Neural crest cell (in vitro differentiated cells): ENCODE data around the gene CAMK2B. TPM values are rescaled to one million over a fixed set of nuclear protein-coding genes. Genes with fewer than 3 reads are reported as not detected.

Experiments
- DNase-seq: peaks from one replicate; pipeline ENCODE4 v3.0.0; 2021; ENCODE audit warnings: low read depth, mixed read lengths, low spot score
- H3K27ac Mint-ChIP-seq: one replicate; pipeline ENCODE4 v1.8.0; 2021; ENCODE audit warnings: mild to moderate bottlenecking, mixed read lengths; ENCODE audit not compliant: unreplicated experiment
- H3K27me3 Mint-ChIP-seq: 2 replicates; pipeline ENCODE4 v1.8.0; 2021; ENCODE audit warnings: low read depth, mild to moderate bottlenecking, mixed read lengths
- H3K36me3 Mint-ChIP-seq: 2 replicates; pipeline ENCODE4 v1.8.0; 2021; ENCODE audit warnings: low read depth, mild to moderate bottlenecking, mixed read lengths
- H3K4me1 Mint-ChIP-seq: 2 replicates; pipeline ENCODE4 v1.8.0; 2021; ENCODE audit warnings: mixed read lengths
- H3K4me3 Mint-ChIP-seq: one replicate; pipeline ENCODE4 v1.8.0; 2021; ENCODE audit warnings: mild to moderate bottlenecking, mixed read lengths
- H3K9me3 Mint-ChIP-seq: 2 replicates; pipeline ENCODE4 v1.8.0; 2021; ENCODE audit warnings: mixed read lengths
- CTCF ChIP-seq: fragments of 200-600 bp; sonication (generic); conservative IDR thresholded peaks from 2 replicates; pipeline ENCODE4 v1.5.0; 2021; ENCODE audit warnings: antibody characterized with exemption, mild to moderate bottlenecking
- total RNA-seq: library from RNA; stranded (reverse); gene quantifications from 2 replicates; pipeline ENCODE4 v1.2.1, GENCODE V29; 2021

Gene CAMK2B
- total RNA-seq, 1 donor from 2014 or later = 1.6 TPM

- Mint-ChIP-seq H3K4me3 (no peak overlapping the region), H3K27ac (no peak overlapping the region), H3K36me3 (no peaks in the 10 kb centered on the region), H3K4me1 (no peaks in the 10 kb centered on the region), H3K27me3 (peaks cover 29% of the 10 kb centered on the region), H3K9me3 (peaks cover 5% of the 10 kb centered on the region)
- no peak for DNase-seq
- no peak for TF ChIP-seq CTCF
Observed at GRCh38 chr7:44186736-44187135, 138.7 kb downstream of the CAMK2B start.

- no peak overlapping the region for H3K27ac Mint-ChIP-seq
- no peaks in the 10 kb centered on the region for H3K36me3 Mint-ChIP-seq
- H3K4me1 Mint-ChIP-seq = no peaks in the 10 kb centered on the region
- no peak for TF ChIP-seq CTCF
- peaks cover 8% of the 10 kb centered on the region for H3K9me3 Mint-ChIP-seq
- H3K4me3 Mint-ChIP-seq = no peak overlapping the region
- no peak for DNase-seq
- peaks cover 34% of the 10 kb centered on the region for H3K27me3 Mint-ChIP-seq
Observed at GRCh38 chr7:44185729-44186128, 139.7 kb downstream of the CAMK2B start.

GRCh38 chr7:44184873-44185446 is 140.4 kb downstream of the CAMK2B start:
- no peak overlapping the region for H3K4me3 Mint-ChIP-seq
- DNase-seq = no peak
- H3K9me3 Mint-ChIP-seq = peaks cover 8% of the 10 kb centered on the region
- H3K27me3 Mint-ChIP-seq = peaks cover 34% of the 10 kb centered on the region
- TF ChIP-seq CTCF = no peak
- H3K36me3 Mint-ChIP-seq = no peaks in the 10 kb centered on the region
- no peak overlapping the region for H3K27ac Mint-ChIP-seq
- no peaks in the 10 kb centered on the region for H3K4me1 Mint-ChIP-seq

- H3K27me3 Mint-ChIP-seq = peaks cover 34% of the 10 kb centered on the region
- H3K4me1 Mint-ChIP-seq = no peaks in the 10 kb centered on the region
- H3K27ac Mint-ChIP-seq = no peak overlapping the region
- no peaks in the 10 kb centered on the region for H3K36me3 Mint-ChIP-seq
- no peak overlapping the region for H3K4me3 Mint-ChIP-seq
- TF ChIP-seq CTCF = no peak
- no peak for DNase-seq
- peaks cover 8% of the 10 kb centered on the region for H3K9me3 Mint-ChIP-seq
Observed at GRCh38 chr7:44184206-44184872, 141.1 kb downstream of the CAMK2B start.

- DNase-seq = no peak
- TF ChIP-seq CTCF = no peak
- H3K9me3 Mint-ChIP-seq = peaks cover 8% of the 10 kb centered on the region
- no peaks in the 10 kb centered on the region for H3K4me1 Mint-ChIP-seq
- no peaks in the 10 kb centered on the region for H3K36me3 Mint-ChIP-seq
- H3K27me3 Mint-ChIP-seq = peaks cover 34% of the 10 kb centered on the region
- no peak overlapping the region for H3K4me3 Mint-ChIP-seq
- no peak overlapping the region for H3K27ac Mint-ChIP-seq
Observed at GRCh38 chr7:44183386-44183785, 142.0 kb downstream of the CAMK2B start.
